GM12874 (cell line): ENCODE measurements around the gene CYTH4.

Source experiments
- CTCF ChIP-seq: IDR thresholded peaks from 2 replicates; pipeline ENCODE4 v1.5.1; 2011; ENCODE audit warnings: low read depth, mild to moderate bottlenecking, control low read depth, low read length, moderate library complexity; ENCODE audit not compliant: insufficient read depth

Gene CYTH4

GRCh38 chr22:37329238-37330140 lies 47.2 kb downstream of the CYTH4 start:
- no peak for TF ChIP-seq CTCF

GRCh38 chr22:37330200-37331033 lies 48.1 kb downstream of the CYTH4 start:
- no peak for TF ChIP-seq CTCF

- TF ChIP-seq CTCF = no peak
Measured at GRCh38 chr22:37331034-37331428, 48.7 kb downstream of the CYTH4 start.

GRCh38 chr22:37331856-37332536 lies 49.7 kb downstream of the CYTH4 start:
- TF ChIP-seq CTCF = no peak

- no peak for TF ChIP-seq CTCF
Measured at GRCh38 chr22:37333724-37334460, 51.6 kb downstream of the CYTH4 start.

GRCh38 chr22:37334461-37334858 lies 52.2 kb downstream of the CYTH4 start:
- no peak for TF ChIP-seq CTCF
